Nucleus accumbens (tissue), 56 donors: ENCODE data around the gene ABHD16A.

ENCODE experiments used
- DNase-seq, 56 donors: peaks; one replicate each; lab custom pipeline; 2025; lab: John Stamatoyannopoulos, UW

Gene ABHD16A

GRCh38 chr6:31733734-31734133 is 30.6 kb upstream of the ABHD16A start:
- DNase-seq = no peak

GRCh38 chr6:31732029-31732428 is 28.9 kb upstream of the ABHD16A start:
- DNase-seq = no peak

- no peak for DNase-seq
Measured at GRCh38 chr6:31730631-31731086, 27.5 kb upstream of the ABHD16A start.

- DNase-seq = peak in 47 of 56 donors; percentile 20 to 83 (median 61)
Measured at GRCh38 chr6:31729979-31730630, 27.0 kb upstream of the ABHD16A start.

GRCh38 chr6:31729515-31729978 is 26.4 kb upstream of the ABHD16A start:
- peak in 54 of 56 donors; percentile 40 to 89 (median 70) for DNase-seq

- peak in 1 of 56 donors; percentile 32 for DNase-seq
Measured at GRCh38 chr6:31728767-31729514, 25.8 kb upstream of the ABHD16A start, which contains the start of gene DDAH2. TSS of gene DDAH2 (minus strand) at chr6:31729299. CDS start at chr6:31729161, 138 bp downstream.

- no peak for DNase-seq
Measured at GRCh38 chr6:31727717-31728671, 24.9 kb upstream of the ABHD16A start.

- DNase-seq = peak in 2 of 56 donors; percentile 9 to 11
Measured at GRCh38 chr6:31727034-31727716, 24.1 kb upstream of the ABHD16A start.

- peak in 1 of 56 donors; percentile 2 for DNase-seq
Measured at GRCh38 chr6:31725502-31726350, 22.6 kb upstream of the ABHD16A start.

- no peak for DNase-seq
Measured at GRCh38 chr6:31723980-31724691, 21.0 kb upstream of the ABHD16A start.

- no peak for DNase-seq
Measured at GRCh38 chr6:31723245-31723979, 20.3 kb upstream of the ABHD16A start, which contains the start of gene MPIG6B. TSS of gene MPIG6B (plus strand) at chr6:31723373. CDS start at chr6:31723384, 11 bp downstream.

GRCh38 chr6:31722173-31722572 is 19.0 kb upstream of the ABHD16A start:
- DNase-seq = no peak

GRCh38 chr6:31721351-31722020 is 18.4 kb upstream of the ABHD16A start, which contains the start of gene LY6G6C:
TSS of gene LY6G6C (minus strand) at chr6:31721746. CDS start at chr6:31721679, 67 bp downstream.
- no peak for DNase-seq

- no peak for DNase-seq
Measured at GRCh38 chr6:31720196-31720770, 17.2 kb upstream of the ABHD16A start.

GRCh38 chr6:31719001-31719400 is 15.9 kb upstream of the ABHD16A start:
- no peak for DNase-seq

GRCh38 chr6:31718265-31718664 is 15.1 kb upstream of the ABHD16A start:
- no peak for DNase-seq
